RKO (cell line): ENCODE measurements around the gene RNASE7.
"Not testable (repeated sequence)": the region's sequence is repeated elsewhere in the genome, so short reads cannot be mapped to it uniquely, and the experiment has no call there.

Experiments
- DNase-seq: peaks from one replicate; pipeline ENCODE4 v3.0.0-alpha.2; 2016; ENCODE audit warnings: low spot score

Gene RNASE7

DNA sequence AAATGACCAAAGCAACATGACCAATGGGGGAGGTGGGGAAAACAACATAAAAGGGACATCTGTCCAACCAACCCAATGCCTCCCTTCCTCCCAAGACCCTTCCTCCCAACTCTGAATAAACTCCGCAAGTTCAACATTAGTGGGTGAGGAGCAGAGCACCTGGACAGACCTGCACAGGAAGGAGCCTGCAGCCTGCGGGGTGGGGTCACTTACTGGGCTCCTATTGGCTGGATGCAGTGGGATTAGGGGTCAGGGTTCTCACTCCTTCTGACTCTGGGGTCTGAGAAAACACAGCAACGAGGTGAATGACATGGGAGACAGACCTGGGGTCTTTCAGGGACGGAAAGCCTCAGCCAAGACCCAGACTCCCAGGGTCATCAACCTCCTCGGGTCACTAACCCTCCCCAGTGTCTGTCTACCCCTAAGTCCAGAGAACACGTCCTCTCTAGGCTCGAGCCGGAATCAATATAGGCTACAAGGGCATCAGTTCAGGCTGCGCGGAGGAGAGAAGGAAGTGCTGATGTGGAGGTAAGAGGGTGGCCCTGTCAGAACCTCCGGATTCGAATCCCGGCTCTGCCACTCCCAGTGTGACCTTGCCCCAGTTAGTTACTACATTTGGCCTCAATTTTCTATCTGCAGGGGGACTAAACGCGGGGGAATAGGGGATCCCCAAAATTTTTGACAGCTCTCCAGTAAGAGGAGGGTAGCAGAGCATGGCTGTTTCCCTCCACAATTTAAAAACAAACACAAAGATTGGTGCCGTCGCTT is 18.2 kb upstream of the RNASE7 start:
- no peak for DNase-seq

DNA sequence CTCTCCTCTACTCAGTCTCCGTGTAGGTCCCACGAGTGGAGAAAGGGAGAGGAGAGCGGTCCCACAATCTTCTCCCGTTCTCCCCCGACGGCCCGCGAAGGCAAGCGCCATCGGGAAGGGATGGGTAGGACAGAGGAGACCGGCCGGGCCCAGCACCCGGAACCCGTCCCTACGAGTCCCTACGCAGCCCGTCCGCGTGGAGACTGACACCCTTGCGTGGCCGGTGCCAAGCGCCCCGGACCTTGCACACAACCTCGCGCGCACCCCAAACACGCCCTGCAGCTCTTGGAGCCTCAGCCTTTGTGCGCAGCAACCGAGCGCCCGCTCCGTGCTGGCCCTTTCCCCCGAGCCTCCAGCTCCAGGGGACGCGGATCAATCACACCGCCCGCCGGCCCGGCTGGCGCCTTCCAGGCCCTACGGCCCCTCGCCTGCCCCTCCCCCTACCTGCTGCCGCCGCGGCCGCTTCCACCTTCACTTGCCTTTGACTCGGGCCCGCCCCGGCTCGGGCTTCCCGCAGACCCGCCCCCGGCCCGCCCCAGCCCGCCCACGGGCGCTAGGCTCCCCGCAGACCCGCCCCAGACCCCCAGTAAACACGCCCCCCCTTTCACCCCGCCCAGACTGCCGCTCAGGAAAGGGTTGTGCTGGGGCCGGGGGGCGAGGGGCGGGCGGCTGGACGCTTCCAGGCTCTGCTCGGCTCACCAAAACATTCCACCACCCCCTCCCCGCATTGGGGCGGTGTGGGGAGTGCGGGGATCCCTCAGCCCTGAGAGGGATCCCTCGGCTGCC is 17.4 kb upstream of the RNASE7 start, which contains the start of gene NDRG2:
NDRG2 (minus strand) TSS at position 477 of the 786 bp plus-strand sequence. CDS start 1,746 bp downstream, outside the sequence.
- no peak for DNase-seq

DNA sequence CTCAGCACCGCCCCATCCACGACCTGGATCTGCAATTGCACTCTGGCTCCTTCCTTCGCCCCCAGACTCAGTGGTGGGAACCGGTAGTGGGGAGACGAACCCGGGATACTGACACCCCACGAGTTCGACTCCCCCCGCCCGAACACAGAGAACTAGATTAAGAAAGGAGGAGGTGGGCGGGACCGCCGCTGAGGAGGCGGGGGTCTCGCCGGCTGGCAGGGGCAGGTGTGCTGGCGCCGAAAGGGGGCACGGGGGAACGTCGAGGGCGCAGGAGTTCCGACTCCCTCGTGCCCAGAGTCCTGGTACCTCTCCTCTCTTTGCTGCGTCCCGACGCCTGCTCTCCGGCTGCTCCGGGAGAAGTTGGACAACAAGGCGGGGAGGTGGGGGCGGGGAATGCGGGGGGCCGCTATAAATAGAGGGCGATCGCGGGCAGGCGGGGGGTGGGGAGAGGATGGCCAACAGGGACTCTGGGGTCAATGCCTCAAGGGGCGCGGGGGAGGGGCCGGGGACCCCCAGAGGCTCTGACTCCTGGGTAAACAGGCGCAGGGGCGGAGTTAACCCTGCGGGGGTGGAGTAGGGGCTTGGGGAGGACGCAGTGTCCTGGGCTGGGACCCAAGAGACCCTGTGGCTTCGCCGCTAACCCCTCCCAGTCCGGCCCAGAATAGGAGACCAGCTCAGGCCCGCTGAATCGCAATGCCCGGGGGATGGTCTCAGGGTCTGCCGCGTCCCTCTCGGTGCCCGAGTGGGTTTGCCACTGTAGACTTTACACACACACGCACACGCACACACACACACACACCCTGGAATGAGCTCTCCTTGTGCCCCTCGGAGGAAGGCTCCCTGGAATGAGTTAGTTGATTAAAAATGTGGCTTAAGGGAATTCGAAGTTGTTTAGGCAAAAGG is 16.5 kb upstream of the RNASE7 start:
- no peak for DNase-seq

DNA sequence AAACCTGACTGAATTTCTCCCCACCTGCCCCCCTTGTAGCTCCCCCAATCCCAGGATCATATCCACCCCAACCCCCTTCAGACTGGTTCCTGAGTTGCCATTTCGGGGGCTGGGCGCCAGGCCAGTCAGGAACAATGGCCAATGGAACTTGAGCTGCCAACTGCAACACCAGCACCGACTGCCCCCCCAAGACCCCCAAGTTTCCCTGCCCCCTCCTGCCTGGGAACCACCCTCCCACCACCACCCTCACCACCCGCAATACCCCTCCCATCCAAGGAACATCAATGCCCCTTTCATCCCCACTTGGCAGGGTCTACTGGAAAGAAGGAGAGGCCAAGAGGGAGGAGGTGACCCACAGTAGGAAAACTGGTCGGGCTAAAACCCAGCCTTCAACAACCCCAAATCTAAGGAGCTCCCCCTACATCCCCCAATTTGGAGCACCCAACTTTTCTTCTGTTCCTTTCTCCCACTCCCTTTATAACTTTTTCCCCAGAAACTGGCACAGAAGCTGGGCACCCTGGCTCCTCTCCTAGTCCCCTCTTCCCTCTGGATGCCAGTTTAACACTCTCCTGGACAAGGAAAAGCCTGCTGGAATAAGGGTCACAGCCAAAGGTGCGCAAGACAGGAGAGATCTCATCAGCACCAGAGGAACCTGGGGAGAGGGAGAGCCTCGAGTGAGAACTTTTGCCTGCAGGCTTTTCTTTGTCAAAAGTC is 15.7 kb upstream of the RNASE7 start:
- no peak for DNase-seq

DNA sequence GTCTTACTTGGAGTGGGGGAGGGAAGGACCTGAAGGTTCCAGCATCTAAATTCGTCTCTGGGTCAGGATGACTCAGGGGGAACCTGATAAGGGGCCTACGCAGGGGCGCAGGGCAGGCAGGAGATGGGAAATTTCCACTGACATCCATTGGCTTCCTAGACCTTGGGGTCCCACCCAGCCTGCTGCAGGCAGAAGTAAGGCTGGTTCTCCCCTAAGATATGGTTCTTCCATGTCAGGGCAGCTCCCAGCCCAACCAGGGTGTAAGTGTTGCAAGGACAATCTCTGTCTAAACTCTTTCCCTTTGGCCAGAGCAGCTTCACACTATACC is 15.2 kb upstream of the RNASE7 start:
- no peak for DNase-seq

DNA sequence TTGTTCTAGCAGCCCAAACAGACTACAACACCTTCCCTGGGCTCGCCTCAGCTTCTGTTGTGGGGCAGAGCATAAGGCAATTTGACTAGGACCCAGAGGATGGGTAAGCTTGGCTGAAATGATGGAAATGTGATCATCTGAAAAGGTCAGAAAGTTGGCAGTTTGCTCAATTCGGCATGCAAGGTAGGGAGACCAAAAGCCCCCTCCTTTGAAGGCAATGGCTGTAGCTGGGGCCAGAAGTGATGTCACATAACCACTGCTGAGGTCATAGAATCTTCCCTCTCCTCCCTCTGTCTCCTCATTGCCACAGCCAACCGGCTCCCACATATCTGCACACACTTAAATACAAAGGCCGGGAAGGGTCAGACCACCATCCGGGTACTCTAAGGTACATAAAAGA is 12.2 kb upstream of the RNASE7 start, which contains the start of gene TPPP2:
TPPP2 (plus strand) TSS at position 301 of the 400 bp plus-strand sequence. CDS start 365 bp downstream, outside the sequence.
- DNase-seq: no peak

DNA sequence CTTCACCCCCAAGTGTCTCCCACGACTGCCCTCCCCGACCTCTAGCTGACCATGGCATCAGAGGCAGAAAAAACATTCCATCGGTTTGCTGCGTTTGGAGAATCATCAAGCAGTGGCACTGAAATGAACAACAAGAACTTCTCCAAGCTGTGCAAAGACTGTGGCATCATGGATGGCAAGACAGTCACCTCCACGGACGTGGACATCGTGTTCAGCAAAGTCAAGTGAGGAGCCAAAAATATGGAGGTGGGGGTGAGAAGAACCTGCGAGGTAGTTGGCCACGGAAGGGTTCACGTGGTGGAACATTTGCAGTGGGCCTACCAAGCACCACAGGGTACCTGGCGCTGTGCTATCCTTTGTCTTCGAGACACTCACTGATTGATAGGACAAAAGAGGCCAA is 11.6 kb upstream of the RNASE7 start:
- no peak for DNase-seq

DNA sequence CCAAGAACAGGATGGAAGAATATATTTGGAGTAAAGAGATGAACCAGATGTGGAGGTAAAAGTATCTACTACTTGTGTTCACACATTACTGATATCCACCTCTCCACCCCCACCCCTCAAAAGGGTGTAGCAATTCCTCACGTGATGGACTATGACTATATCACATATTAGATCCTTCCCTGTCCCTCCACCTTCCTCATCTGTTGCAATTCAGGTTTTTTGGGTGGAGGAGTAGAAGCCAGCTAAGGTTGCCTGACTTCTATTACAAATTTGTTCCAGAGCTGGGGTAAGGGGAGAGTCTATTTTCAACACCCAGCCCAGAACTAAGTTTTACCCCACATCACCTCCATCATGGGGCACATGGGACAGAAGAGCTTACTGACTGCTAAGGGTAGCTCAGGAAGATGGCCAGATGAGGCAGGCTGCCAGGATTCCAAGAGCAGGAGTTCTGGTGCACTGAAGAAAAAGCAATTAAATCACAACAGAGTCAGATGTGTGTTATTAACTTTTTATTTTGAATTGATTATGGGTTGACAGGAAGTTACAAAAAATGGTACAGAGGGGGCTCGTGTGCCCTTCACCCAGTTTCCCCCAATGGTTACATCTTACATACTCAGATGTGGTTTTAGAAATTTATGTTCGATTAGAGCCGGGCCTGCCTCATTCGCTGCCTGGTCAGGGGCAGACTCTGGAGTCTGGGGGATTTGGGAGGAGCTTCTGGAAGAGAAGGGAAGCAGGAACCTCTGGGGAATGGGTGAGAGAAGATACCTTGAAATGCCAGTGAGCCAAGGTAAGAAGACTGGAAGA is 9.6 kb upstream of the RNASE7 start:
- DNase-seq: no peak

DNA sequence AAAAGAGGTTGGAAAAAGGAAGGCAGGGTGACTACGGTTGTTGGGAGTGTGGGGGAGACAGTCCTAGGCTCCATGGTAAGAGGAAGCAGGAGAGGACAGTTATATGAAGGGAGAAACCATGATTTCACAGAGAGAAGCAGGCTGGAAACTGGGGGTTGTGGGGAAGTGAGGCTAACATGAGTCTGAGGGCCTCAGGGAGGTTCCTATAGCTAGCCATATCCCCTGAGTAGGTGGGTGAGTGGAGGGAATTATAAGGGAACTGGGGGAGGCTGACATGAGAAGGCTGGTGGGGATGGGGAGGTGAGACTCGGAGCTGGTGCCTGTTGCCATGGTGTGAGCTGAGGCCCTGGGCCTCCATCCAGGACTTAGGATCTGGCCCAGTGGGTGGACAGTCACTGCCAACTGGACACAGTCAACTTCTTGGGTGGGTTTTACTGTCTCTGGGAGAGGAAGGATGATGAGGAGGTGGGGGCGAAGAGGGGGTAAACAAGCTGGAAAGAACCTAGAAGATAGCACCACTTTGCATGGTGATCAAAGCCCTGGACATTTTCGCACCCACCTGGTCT is 8.9 kb upstream of the RNASE7 start:
- DNase-seq: no peak

DNA sequence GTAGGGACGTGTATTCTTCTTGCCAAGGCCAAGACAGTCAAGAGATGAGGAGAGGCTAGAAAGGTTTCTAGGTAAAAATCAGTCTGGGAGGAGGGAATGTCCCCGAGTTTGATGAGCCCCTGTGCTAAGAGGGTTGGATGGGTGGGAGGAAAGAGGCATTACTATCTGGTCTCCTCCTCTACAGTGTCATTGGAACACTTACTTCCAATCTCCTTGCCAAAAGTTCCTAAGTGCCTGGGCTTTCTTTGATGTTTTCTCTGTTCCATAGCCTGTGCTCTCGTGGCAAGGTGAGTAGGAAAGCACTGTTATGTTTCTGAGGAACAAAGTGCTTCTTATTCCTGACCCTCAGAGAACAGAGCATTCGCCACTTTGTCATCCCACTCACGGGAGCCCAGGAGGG is 7.5 kb upstream of the RNASE7 start, which contains the start of gene RNASE13:
RNASE13 (minus strand) TSS at position 101 of the 400 bp plus-strand sequence. CDS start 519 bp downstream, outside the sequence.
- DNase-seq: no peak

DNA sequence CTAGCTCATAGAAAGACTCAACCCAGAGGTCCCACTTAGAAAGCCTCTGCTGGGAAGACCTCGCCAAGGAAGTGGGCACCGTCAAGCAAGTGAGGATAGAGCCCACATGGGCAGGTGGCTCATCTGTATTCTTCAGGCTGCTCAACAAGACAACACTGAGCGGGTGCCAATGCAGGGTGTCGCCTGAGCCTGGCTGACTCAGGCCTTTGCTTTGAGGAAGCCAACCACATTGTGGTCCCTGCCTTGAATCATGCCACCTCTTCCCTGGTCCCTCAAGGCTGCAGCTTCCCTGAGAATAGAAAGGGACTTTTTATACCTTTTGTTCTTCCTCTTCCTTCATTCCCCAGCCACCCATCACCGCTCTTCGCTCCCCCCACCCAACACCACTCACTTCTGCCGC is 5.4 kb upstream of the RNASE7 start:
- no peak for DNase-seq

DNA sequence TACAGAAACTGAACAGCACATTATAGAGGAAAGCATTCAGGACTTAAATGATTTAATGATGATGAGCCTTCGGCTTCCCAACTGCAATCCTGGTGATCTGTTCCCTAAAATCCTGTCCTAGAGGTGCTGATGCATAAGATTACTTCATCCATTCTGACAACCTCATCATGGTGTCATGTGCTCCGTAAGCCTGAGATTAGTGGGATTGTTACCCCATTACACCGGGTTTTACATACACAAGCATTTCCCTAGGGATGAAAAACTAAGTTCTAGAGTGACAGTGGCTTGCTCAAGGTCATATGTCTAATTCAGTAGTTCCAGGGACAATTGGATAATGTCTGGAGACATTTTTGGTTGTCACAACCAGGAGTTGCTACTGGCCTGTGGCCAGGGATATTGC is 5.0 kb upstream of the RNASE7 start:
- DNase-seq: no peak

DNA sequence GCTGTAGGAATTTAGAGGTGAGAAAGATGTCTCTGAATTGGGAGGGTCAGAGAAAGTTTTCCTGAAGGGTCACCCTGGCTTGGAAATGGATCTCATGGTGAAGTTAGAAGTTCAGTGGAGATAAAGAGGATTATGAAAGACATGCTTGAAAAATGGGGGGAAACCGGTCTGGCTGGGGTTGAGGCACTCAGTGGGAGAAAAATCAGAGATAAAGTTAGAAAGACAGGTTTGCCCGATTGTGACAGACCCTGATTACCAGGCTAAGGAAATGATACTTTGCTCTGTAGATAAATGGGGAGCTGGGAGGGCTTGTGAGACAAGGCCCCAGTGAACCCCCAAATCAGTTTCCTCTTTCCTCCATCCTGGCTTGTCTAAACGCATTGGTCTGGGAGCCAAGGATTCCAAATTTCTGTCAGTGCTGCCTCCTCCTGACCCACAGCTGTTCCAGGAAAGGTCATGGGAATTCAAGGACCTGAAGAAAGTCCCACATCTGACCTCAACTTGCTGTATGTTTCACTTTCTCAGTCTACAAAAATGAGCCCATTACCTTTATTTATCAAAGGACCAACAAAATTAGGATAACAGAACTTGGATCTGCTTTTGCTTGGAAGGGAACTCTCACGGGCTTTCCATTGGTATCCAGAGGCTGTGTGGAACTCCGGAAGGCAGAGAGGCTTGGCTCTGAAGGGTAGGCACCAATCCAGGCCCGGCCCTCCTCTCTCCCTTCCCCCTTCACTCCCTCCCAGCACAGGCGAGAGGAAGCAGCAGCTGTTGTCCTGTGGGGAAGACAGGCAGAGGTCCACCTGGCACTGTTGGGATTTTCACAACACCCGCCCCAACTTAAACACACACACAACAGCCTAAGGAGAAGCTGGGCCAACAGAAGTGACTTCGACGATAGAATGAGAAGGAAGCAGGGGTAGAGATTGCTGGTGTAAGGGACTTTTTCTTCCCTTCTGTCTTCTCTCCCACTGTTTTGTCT is 3.4 kb upstream of the RNASE7 start:
- no peak for DNase-seq

DNA sequence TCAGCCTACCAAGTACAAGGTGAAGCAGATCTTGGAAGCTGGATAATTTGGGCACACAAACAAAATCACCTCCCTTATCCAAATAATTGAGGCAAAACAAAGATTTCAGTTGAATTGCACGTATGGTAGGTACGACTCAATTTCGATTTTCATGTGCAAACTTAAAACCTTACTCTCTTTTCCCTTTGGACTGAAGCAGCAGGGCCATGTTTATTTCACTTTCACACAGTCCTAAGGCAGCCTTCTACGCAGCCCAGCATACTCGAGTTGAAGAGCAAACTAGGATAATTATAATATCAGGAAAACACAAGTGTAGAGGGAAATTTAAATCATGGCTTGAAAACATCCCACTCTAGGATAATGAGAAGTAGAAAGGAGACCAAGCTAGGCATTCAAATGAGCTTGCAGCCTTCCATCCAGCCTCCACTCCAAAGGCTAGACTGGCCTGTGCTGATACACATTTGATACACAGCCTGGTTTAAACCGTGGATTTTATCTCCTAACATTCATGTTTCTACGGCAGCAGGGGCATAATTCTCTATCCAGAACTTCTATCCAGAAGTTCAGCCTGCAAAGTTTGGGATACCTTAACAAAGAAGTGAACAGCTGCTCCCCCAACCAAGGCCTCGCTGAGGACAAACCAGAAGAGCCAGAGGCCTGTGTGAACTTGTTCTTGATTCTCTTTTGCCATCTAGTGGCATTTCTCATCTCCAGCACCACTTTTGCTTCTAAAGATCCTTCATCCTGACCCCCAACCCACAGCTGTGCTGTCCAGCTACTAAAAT is 2.4 kb upstream of the RNASE7 start:
- peak; percentile 70 for DNase-seq

DNA sequence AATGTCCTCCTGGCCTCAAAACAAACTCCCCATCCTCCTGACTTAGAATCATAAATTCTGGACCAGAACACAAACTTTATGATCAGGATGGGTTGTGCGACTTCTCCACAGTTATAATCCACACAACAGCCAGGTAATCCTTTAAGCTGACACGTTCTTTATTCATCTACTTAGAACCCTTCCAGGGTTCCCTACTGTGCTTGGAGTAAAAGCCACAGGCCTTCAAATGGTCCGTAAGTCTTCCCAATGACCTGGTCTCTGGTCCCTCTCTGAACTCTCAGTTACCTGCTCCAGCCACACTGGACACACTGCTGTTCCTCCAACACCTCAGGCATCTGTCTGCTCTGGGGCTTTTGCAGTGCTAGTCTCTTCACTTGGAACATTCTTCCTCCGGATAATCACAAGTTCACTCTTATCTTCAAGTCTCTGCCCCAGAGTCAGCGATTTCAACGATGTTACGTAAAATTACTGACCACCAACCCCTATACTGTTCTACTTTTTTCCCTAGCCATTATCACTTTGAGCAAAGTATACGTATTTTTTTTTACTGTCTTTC is 1.7 kb upstream of the RNASE7 start:
- DNase-seq: no peak

DNA sequence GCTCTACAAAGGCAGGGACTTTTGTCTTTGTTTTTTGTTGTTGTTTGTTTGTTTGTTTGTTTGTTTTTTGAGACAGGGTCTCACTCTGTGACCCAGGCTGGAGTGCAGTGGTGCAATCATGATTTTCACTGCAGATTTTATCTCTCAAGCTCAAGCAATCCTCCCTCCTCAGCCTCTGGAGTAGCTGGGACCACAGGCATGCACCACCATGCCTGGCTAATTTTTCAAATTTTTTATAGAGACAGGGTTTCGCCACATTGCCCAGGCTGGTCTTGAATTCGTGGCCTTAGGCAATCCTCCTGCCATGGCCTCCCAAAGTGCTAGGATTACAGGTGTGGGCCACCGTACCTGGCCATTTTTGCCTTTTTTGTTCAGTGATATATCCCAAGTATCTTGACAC is 1.2 kb upstream of the RNASE7 start:
- DNase-seq: not testable (repeated sequence)

DNA sequence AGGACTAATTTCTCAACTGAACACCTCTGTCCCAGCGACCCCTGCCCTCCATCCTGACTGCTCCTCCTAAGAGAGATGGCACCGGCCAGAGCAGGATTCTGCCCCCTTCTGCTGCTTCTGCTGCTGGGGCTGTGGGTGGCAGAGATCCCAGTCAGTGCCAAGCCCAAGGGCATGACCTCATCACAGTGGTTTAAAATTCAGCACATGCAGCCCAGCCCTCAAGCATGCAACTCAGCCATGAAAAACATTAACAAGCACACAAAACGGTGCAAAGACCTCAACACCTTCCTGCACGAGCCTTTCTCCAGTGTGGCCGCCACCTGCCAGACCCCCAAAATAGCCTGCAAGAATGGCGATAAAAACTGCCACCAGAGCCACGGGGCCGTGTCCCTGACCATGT is 756 bp downstream of the RNASE7 start:
- DNase-seq: no peak

DNA sequence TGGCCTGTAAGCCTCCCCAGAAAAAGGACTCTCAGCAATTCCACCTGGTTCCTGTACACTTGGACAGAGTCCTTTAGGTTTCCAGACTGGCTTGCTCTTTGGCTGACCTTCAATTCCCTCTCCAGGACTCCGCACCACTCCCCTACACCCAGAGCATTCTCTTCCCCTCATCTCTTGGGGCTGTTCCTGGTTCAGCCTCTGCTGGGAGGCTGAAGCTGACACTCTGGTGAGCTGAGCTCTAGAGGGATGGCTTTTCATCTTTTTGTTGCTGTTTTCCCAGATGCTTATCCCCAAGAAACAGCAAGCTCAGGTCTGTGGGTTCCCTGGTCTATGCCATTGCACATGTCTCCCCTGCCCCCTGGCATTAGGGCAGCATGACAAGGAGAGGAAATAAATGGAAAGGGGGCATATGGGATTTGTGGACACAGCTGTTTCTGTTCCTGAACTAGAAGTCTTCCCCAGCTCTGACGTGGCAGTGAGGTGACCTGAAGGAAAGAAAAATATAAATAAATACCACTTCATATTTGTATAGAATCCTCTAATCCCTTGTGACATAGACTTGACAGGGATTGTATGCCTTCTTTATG is 1.3 kb downstream of the RNASE7 start:
- no peak for DNase-seq
